K562 (cell line): ENCODE results near the gene SPTBN2. TPM values are rescaled to one million over a fixed set of nuclear protein-coding genes. Genes with fewer than 3 reads are reported as not detected.

ENCODE experiments used
- JUN ChIP-seq, 2 experiments: sonication (generic) in 1 of 2; formaldehyde crosslinking in 1 of 2; IDR thresholded peaks; 2 replicates each; pipeline versions ENCODE4 v1.6.1 to v1.8.0; 2012 to 2022; ENCODE audit warnings: borderline replicate concordance in 2 of 2, mild to moderate bottlenecking in 2 of 2, improper control_type of control experiment in 1 of 2, low read depth in 1 of 2, low read length in 1 of 2, missing genetic modification reagents in 1 of 2
- NCOR1 ChIP-seq: fragments of 450-650 bp; IDR thresholded peaks from 2 replicates; pipeline ENCODE4 v1.6.1; 2016; ENCODE audit warnings: mild to moderate bottlenecking, moderate library complexity
- RFX1 ChIP-seq: fragments of 450-650 bp; IDR thresholded peaks from 2 replicates; pipeline ENCODE4 v1.6.1; 2016; ENCODE audit warnings: mild to moderate bottlenecking, moderate library complexity
- SAP30 ChIP-seq: fragments of 200-600 bp; sonication (generic); IDR thresholded peaks from 2 replicates; pipeline ENCODE4 v1.6.1; 2012; ENCODE audit warnings: borderline replicate concordance, low read depth, mild to moderate bottlenecking, moderate library complexity, low read length, control low read depth, inconsistent platforms; ENCODE audit not compliant: insufficient read depth, poor library complexity, severe bottlenecking
- SMARCA5 ChIP-seq: fragments of 450-650 bp; IDR thresholded peaks from 2 replicates; pipeline ENCODE4 v1.6.1; 2016
- XRCC3 ChIP-seq: fragments of 450-650 bp; IDR thresholded peaks from 2 replicates; pipeline ENCODE4 v1.6.1; 2017; ENCODE audit warnings: mild to moderate bottlenecking, moderate library complexity
- ZNF217 ChIP-seq: sonication (generic); formaldehyde crosslinking; IDR thresholded peaks from 2 replicates; pipeline ENCODE4 v1.8.0; 2022; ENCODE audit warnings: mild to moderate bottlenecking, missing genetic modification reagents
- ZNF232 ChIP-seq: sonication (generic); formaldehyde crosslinking; IDR thresholded peaks from 2 replicates; pipeline ENCODE4 v1.8.0; 2022; ENCODE audit warnings: mild to moderate bottlenecking, missing genetic modification reagents
- ZSCAN29 ChIP-seq: fragments of 450-650 bp; IDR thresholded peaks from 2 replicates; pipeline ENCODE4 v1.6.1; 2017
- polyA plus RNA-seq, 8 experiments: library from polyadenylated mRNA; depleted of rRNA in 4 of 8; stranded (reverse) in 5 of 8; unstranded in 3 of 8; fragments of >200 nt; fragmentation: Nextera tagmentation in 2 of 8; fragmentation: Illumina TruSeq in 1 of 8; extraction: Ambion mirVana in 2 of 8; extraction: Trizol in 1 of 8; gene quantifications; 2 replicates each; pipeline versions ENCODE4 v1.2.1 to v1.2.3, GENCODE V29; 2011 to 2014; ENCODE audit warnings: inconsistent platforms in 1 of 8, missing spikeins in 1 of 8
- total RNA-seq, 7 experiments: library from RNA; depleted of rRNA in 6 of 7; stranded (reverse); fragments of >200 nt in 6 of 7; fragmentation: Illumina TruSeq in 2 of 7; extraction: Trizol in 2 of 7; gene quantifications; 2 replicates each; pipeline versions ENCODE4 v1.2.1 to v1.2.3, GENCODE V29; 2011 to 2021; ENCODE audit warnings: low replicate concordance in 1 of 7
- TF ChIP-seq, protein P1 (sequence below): fragments of 250-450 bp; sonication (Bioruptor Pico); IDR thresholded peaks from 2 replicates; pipeline ENCODE4 v1.8.0; 2021; ENCODE audit warnings: moderate library complexity, mild to moderate bottlenecking, inconsistent platforms
- TF ChIP-seq, protein P2 (sequence below): fragments of 450-650 bp; IDR thresholded peaks from 2 replicates; pipeline ENCODE4 v1.6.1; 2014; ENCODE audit warnings: low read depth, mild to moderate bottlenecking, moderate library complexity, borderline replicate concordance
- TF ChIP-seq, protein P3 (sequence below): conservative IDR thresholded peaks from 2 replicates; pipeline ENCODE4 v1.6.1; 2011; ENCODE audit warnings: low read depth, mild to moderate bottlenecking, low read length; ENCODE audit not compliant: control insufficient read depth
- TF ChIP-seq, protein P4 (sequence below), 2 experiments: fragments of 250-450 bp in 1 of 2; fragments of 450-650 bp in 1 of 2; sonication (Bioruptor Pico) in 1 of 2; IDR thresholded peaks; 2 replicates each; pipeline versions ENCODE4 v1.6.1 to v1.8.0; 2016 to 2021; ENCODE audit warnings: mild to moderate bottlenecking in 2 of 2, moderate library complexity in 2 of 2, missing compliant biosample characterization in 1 of 2, missing genetic modification characterization in 1 of 2
- TF ChIP-seq, protein P5 (sequence below): fragments of 250-450 bp; sonication (Bioruptor Pico); IDR thresholded peaks from 2 replicates; pipeline ENCODE4 v1.9.0; 2021; ENCODE audit warnings: mild to moderate bottlenecking
- TF ChIP-seq, protein P6 (sequence below): fragments of 250-450 bp; sonication (Bioruptor Pico); IDR thresholded peaks from 2 replicates; pipeline ENCODE4 v1.8.0; 2022; ENCODE audit warnings: moderate library complexity, mild to moderate bottlenecking, inconsistent platforms
- TF ChIP-seq, protein P7 (sequence below): fragments of 450-650 bp; IDR thresholded peaks from 2 replicates; pipeline ENCODE4 v1.6.1; 2017; ENCODE audit warnings: antibody characterized with exemption, mild to moderate bottlenecking

Gene SPTBN2
- total and polyA plus RNA-seq, 9 of the 15 experiments (the other 6 are each of a cell fraction or from before 2014, with no cell fraction given): 0.38 to 56.5 (median 19.7) TPM

DNA sequence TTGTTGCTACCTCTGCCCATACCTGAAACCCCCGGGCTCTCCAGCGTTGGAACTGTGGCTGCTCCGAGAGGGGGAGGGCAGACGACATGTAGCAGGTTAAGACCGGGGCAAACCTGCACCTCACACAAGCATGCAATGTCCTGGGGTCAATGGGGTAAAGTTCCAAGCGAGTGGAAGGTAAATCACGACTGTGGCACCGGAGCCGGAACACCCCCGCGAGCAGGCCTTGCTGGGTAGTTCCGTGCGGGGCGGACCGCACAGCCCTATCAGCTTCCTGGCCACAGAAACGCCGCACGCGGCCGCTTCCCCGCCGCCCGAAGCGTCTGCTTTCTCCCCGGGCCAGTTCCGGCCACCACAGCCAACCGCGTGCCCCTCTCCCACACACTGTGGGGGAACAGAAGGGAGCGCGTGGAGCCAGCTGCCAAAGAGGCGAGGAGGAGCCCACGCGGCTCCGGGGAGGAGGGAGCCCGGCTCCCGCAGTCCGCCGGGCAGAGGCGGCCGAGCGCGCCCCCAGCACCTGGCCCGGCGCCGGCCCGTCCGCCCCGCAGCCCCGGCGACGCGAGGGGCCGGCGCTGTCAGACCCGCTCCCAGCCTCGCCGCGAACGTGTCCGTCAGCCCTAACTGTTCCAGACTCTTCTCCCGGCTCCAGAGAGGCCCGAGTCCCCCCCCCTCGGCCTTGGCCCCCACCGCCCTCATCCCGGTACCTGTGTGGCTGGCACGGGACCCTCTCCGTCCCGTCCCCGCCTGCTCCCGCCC, 1.6 kb downstream of the SPTBN2 start (continued):
- TF ChIP-seq, protein P1, sequence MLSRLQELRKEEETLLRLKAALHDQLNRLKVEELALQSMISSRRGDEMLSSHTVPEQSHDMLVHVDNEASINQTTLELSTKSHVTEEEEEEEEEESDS (CRISPR knock-in tag): no peak
- no peak for TF ChIP-seq SMARCA5
- no peak for TF ChIP-seq RFX1
- no peak for TF ChIP-seq ZNF217
- TF ChIP-seq, protein P2, sequence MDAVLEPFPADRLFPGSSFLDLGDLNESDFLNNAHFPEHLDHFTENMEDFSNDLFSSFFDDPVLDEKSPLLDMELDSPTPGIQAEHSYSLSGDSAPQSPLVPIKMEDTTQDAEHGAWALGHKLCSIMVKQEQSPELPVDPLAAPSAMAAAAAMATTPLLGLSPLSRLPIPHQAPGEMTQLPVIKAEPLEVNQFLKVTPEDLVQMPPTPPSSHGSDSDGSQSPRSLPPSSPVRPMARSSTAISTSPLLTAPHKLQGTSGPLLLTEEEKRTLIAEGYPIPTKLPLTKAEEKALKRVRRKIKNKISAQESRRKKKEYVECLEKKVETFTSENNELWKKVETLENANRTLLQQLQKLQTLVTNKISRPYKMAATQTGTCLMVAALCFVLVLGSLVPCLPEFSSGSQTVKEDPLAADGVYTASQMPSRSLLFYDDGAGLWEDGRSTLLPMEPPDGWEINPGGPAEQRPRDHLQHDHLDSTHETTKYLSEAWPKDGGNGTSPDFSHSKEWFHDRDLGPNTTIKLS: peak; percentile 54; the same call in 1 of the 2 replicates
- no peak for TF ChIP-seq XRCC3
- TF ChIP-seq, protein P3, sequence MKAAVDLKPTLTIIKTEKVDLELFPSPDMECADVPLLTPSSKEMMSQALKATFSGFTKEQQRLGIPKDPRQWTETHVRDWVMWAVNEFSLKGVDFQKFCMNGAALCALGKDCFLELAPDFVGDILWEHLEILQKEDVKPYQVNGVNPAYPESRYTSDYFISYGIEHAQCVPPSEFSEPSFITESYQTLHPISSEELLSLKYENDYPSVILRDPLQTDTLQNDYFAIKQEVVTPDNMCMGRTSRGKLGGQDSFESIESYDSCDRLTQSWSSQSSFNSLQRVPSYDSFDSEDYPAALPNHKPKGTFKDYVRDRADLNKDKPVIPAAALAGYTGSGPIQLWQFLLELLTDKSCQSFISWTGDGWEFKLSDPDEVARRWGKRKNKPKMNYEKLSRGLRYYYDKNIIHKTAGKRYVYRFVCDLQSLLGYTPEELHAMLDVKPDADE: no peak
- TF ChIP-seq, protein P4, sequence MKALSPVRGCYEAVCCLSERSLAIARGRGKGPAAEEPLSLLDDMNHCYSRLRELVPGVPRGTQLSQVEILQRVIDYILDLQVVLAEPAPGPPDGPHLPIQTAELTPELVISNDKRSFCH (CRISPR knock-in tag; IDR thresholded peaks at IDR 0.05): no peak
- TF ChIP-seq, protein P4 (tag; IDR thresholded peaks at IDR 0.05): 0 out of 2 replicates have a peak, but pooled peaks have one; percentile 58
- TF ChIP-seq NCOR1: no peak
- TF ChIP-seq SAP30: peak; percentile 41
- TF ChIP-seq ZSCAN29: no peak
- TF ChIP-seq, protein P5, sequence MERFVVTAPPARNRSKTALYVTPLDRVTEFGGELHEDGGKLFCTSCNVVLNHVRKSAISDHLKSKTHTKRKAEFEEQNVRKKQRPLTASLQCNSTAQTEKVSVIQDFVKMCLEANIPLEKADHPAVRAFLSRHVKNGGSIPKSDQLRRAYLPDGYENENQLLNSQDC: no peak
- TF ChIP-seq, protein P6, sequence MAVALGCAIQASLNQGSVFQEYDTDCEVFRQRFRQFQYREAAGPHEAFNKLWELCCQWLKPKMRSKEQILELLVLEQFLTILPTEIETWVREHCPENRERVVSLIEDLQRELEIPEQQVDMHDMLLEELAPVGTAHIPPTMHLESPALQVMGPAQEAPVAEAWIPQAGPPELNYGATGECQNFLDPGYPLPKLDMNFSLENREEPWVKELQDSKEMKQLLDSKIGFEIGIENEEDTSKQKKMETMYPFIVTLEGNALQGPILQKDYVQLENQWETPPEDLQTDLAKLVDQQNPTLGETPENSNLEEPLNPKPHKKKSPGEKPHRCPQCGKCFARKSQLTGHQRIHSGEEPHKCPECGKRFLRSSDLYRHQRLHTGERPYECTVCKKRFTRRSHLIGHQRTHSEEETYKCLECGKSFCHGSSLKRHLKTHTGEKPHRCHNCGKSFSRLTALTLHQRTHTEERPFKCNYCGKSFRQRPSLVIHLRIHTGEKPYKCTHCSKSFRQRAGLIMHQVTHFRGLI (CRISPR knock-in tag): no peak
- no peak for TF ChIP-seq JUN (IDR thresholded peaks at IDR 0.05; ENCODE audit: borderline replicate concordance, low read depth, low read length)
- peak; percentile 54; the same call in 1 of the 2 replicates for TF ChIP-seq JUN (CRISPR knock-in tag; IDR thresholded peaks at IDR 0.05; ENCODE audit: borderline replicate concordance)
- TF ChIP-seq, protein P7, sequence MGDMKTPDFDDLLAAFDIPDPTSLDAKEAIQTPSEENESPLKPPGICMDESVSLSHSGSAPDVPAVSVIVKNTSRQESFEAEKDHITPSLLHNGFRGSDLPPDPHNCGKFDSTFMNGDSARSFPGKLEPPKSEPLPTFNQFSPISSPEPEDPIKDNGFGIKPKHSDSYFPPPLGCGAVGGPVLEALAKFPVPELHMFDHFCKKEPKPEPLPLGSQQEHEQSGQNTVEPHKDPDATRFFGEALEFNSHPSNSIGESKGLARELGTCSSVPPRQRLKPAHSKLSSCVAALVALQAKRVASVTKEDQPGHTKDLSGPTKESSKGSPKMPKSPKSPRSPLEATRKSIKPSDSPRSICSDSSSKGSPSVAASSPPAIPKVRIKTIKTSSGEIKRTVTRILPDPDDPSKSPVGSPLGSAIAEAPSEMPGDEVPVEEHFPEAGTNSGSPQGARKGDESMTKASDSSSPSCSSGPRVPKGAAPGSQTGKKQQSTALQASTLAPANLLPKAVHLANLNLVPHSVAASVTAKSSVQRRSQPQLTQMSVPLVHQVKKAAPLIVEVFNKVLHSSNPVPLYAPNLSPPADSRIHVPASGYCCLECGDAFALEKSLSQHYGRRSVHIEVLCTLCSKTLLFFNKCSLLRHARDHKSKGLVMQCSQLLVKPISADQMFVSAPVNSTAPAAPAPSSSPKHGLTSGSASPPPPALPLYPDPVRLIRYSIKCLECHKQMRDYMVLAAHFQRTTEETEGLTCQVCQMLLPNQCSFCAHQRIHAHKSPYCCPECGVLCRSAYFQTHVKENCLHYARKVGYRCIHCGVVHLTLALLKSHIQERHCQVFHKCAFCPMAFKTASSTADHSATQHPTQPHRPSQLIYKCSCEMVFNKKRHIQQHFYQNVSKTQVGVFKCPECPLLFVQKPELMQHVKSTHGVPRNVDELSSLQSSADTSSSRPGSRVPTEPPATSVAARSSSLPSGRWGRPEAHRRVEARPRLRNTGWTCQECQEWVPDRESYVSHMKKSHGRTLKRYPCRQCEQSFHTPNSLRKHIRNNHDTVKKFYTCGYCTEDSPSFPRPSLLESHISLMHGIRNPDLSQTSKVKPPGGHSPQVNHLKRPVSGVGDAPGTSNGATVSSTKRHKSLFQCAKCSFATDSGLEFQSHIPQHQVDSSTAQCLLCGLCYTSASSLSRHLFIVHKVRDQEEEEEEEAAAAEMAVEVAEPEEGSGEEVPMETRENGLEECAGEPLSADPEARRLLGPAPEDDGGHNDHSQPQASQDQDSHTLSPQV: peak; percentile 90
- 0 out of 2 replicates have a peak, but pooled peaks have one; percentile 58 for TF ChIP-seq ZNF232
